ENCODE results near the gene TTC39B.

- TF ChIP-seq CTCF (IDR thresholded peaks at IDR 0.05), result no peak
- no peak for TF ChIP-seq POLR2A (IDR thresholded peaks at IDR 0.05)
- no peak for TF ChIP-seq POLR2AphosphoS5 (IDR thresholded peaks at IDR 0.05)
Measured at GRCh38 chr9:15161753-15162152, 145.3 kb downstream of the TTC39B start.
